ENCODE measurements around the gene BRS3.

The BRS3 gene

GRCh38 chrX:136452614-136453013 lies 35.1 kb upstream of the BRS3 start:
- DNase-seq (ENCODE audit: low read depth), result no peak
- TF ChIP-seq CTCF (IDR thresholded peaks at IDR 0.05; ENCODE audit: low read length, missing control alignments), result no peak
- no peak overlapping the region for H3K4me3 ChIP-seq (replicated peaks; ENCODE audit: low read depth, low read length)

GRCh38 chrX:136453114-136453513 lies 34.6 kb upstream of the BRS3 start:
- TF ChIP-seq CTCF (IDR thresholded peaks at IDR 0.05; ENCODE audit: low read length, missing control alignments), result no peak
- DNase-seq (ENCODE audit: low read depth), result no peak
- no peak overlapping the region for H3K4me3 ChIP-seq (replicated peaks; ENCODE audit: low read depth, low read length)

GRCh38 chrX:136453771-136454170 lies 34.0 kb upstream of the BRS3 start:
- TF ChIP-seq CTCF (IDR thresholded peaks at IDR 0.05; ENCODE audit: low read length, missing control alignments), result no peak
- DNase-seq (ENCODE audit: low read depth), result no peak
- no peak overlapping the region for H3K4me3 ChIP-seq (replicated peaks; ENCODE audit: low read depth, low read length)

- no peak for TF ChIP-seq CTCF (IDR thresholded peaks at IDR 0.05; ENCODE audit: low read length, missing control alignments)
- DNase-seq (ENCODE audit: low read depth), result no peak
- no peak overlapping the region for H3K4me3 ChIP-seq (replicated peaks; ENCODE audit: low read depth, low read length)
Measured at GRCh38 chrX:136456133-136456532, 31.6 kb upstream of the BRS3 start.

- H3K4me3 ChIP-seq (replicated peaks; ENCODE audit: low read depth, low read length), result no peak overlapping the region
- no peak for DNase-seq (ENCODE audit: low read depth)
- no peak for TF ChIP-seq CTCF (IDR thresholded peaks at IDR 0.05; ENCODE audit: low read length, missing control alignments)
Measured at GRCh38 chrX:136457303-136457917, 30.3 kb upstream of the BRS3 start.

- no peak overlapping the region for H3K4me3 ChIP-seq (replicated peaks; ENCODE audit: low read depth, low read length)
- no peak for DNase-seq (ENCODE audit: low read depth)
- TF ChIP-seq CTCF (IDR thresholded peaks at IDR 0.05; ENCODE audit: low read length, missing control alignments), result no peak
Measured at GRCh38 chrX:136464589-136464988, 23.2 kb upstream of the BRS3 start.

GRCh38 chrX:136467303-136467702 lies 20.4 kb upstream of the BRS3 start:
- DNase-seq (ENCODE audit: low read depth), result no peak
- H3K4me3 ChIP-seq (replicated peaks; ENCODE audit: low read depth, low read length), result no peak overlapping the region
- no peak for TF ChIP-seq CTCF (IDR thresholded peaks at IDR 0.05; ENCODE audit: low read length, missing control alignments)

All from fibroblast of pulmonary artery (primary cell).